NCI-H82 treated with DMSO at 0.1 percent for 48 hours (cell line): ENCODE measurements around the gene GUCA2A.

Source experiments
- DNase-seq: peaks from one replicate; lab custom pipeline; 2025; ENCODE audit not compliant: unreplicated experiment; lab: John Stamatoyannopoulos, UW

The GUCA2A gene

GRCh38 chr1:42155362-42155761, 9.2 kb downstream of the GUCA2A start:
- no peak for DNase-seq

- DNase-seq = no peak
Measured at GRCh38 chr1:42154685-42155084, 9.9 kb downstream of the GUCA2A start.

- DNase-seq = no peak
Measured at GRCh38 chr1:42153624-42154023, 10.9 kb downstream of the GUCA2A start.

GRCh38 chr1:42152907-42153600, 11.5 kb downstream of the GUCA2A start, which contains the start of gene GUCA2B:
Gene GUCA2B (plus strand): TSS chr1:42153410. CDS start chr1:42153451, 41 bp downstream.
- no peak for DNase-seq

GRCh38 chr1:42152119-42152518, 12.4 kb downstream of the GUCA2A start:
- no peak for DNase-seq

GRCh38 chr1:42150651-42151050, 13.9 kb downstream of the GUCA2A start:
- no peak for DNase-seq

- no peak for DNase-seq
Measured at GRCh38 chr1:42148166-42148565, 16.4 kb downstream of the GUCA2A start.

- peak; percentile 42 for DNase-seq
Measured at GRCh38 chr1:42146626-42147320, 17.8 kb downstream of the GUCA2A start.

GRCh38 chr1:42145764-42146625, 18.6 kb downstream of the GUCA2A start:
- no peak for DNase-seq

GRCh38 chr1:42145389-42145716, 19.2 kb downstream of the GUCA2A start:
- DNase-seq = no peak

GRCh38 chr1:42144711-42145388, 19.7 kb downstream of the GUCA2A start:
- no peak for DNase-seq

GRCh38 chr1:42143896-42144710, 20.4 kb downstream of the GUCA2A start:
- DNase-seq = no peak

- DNase-seq = no peak
Measured at GRCh38 chr1:42142894-42143675, 21.5 kb downstream of the GUCA2A start.

GRCh38 chr1:42141978-42142377, 22.6 kb downstream of the GUCA2A start:
- DNase-seq = no peak

- DNase-seq = no peak
Measured at GRCh38 chr1:42140191-42140590, 24.4 kb downstream of the GUCA2A start.

- no peak for DNase-seq
Measured at GRCh38 chr1:42139444-42139843, 25.1 kb downstream of the GUCA2A start.

GRCh38 chr1:42138586-42138985, 26.0 kb downstream of the GUCA2A start:
- DNase-seq = no peak

GRCh38 chr1:42137766-42138165, 26.8 kb downstream of the GUCA2A start:
- no peak for DNase-seq

GRCh38 chr1:42136466-42136865, 28.1 kb downstream of the GUCA2A start:
- no peak for DNase-seq

GRCh38 chr1:42135426-42135825, 29.1 kb downstream of the GUCA2A start:
- no peak for DNase-seq
